ENCODE data around the gene TOMM40. TPM values are rescaled to one million over a fixed set of nuclear protein-coding genes. Genes with fewer than 3 reads are reported as not detected.
A peak's percentile ranks its signal among the peaks of the same experiment; 100 is the strongest.
"Not testable (repeated sequence)": the region's sequence is repeated elsewhere in the genome, so short reads cannot be mapped to it uniquely, and the experiment has no call there.

The TOMM40 gene
- polyA plus RNA-seq, 3 donors = 38.5 to 53.5 (median 46.5) TPM

DNA sequence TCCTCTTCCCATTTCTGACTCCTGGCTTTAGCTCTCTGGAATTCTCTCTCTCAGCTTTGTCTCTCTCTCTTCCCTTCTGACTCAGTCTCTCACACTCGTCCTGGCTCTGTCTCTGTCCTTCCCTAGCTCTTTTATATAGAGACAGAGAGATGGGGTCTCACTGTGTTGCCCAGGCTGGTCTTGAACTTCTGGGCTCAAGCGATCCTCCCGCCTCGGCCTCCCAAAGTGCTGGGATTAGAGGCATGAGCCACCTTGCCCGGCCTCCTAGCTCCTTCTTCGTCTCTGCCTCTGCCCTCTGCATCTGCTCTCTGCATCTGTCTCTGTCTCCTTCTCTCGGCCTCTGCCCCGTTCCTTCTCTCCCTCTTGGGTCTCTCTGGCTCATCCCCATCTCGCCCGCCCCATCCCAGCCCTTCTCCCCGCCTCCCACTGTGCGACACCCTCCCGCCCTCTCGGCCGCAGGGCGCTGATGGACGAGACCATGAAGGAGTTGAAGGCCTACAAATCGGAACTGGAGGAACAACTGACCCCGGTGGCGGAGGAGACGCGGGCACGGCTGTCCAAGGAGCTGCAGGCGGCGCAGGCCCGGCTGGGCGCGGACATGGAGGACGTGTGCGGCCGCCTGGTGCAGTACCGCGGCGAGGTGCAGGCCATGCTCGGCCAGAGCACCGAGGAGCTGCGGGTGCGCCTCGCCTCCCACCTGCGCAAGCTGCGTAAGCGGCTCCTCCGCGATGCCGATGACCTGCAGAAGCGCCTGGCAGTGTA, 17.2 kb downstream of the TOMM40 start:
- no peak for DNase-seq (ENCODE audit: extremely low read depth in 1 of 11, low read depth in 9 of 11, low spot score in 4 of 11)

DNA sequence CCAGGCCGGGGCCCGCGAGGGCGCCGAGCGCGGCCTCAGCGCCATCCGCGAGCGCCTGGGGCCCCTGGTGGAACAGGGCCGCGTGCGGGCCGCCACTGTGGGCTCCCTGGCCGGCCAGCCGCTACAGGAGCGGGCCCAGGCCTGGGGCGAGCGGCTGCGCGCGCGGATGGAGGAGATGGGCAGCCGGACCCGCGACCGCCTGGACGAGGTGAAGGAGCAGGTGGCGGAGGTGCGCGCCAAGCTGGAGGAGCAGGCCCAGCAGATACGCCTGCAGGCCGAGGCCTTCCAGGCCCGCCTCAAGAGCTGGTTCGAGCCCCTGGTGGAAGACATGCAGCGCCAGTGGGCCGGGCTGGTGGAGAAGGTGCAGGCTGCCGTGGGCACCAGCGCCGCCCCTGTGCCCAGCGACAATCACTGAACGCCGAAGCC, 17.8 kb downstream of the TOMM40 start:
- DNase-seq (ENCODE audit: extremely low read depth in 1 of 11, low read depth in 9 of 11, low spot score in 4 of 11) = no peak

DNA sequence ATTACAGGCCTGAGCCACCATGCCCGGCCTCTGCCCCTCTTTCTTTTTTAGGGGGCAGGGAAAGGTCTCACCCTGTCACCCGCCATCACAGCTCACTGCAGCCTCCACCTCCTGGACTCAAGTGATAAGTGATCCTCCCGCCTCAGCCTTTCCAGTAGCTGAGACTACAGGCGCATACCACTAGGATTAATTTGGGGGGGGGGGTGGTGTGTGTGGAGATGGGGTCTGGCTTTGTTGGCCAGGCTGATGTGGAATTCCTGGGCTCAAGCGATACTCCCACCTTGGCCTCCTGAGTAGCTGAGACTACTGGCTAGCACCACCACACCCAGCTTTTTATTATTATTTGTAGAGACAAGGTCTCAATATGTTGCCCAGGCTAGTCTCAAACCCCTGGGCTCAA, 18.7 kb downstream of the TOMM40 start:
- DNase-seq (ENCODE audit: extremely low read depth in 1 of 11, low read depth in 9 of 11, low spot score in 4 of 11) = no peak

DNA sequence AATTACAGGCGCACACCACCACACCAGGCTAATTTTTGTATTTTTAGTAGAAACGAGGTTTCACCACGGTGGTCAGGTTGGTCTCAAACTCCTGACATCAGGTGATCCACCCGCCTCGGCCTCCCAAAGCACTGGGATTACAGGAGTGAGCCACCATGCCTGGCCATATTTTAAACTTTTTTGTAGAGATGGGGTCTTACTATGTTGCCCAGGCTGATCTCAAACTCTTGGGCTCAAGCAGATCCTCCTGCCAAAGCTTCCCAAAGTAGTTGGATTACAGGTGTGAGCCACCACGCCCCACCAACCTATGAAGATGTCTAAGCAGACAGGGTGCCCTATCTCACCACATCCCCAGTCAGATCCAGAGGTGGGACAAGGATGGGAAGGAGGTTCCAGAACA, 20.8 kb downstream of the TOMM40 start:
- not testable (repeated sequence) for DNase-seq (ENCODE audit: extremely low read depth in 1 of 11, low read depth in 9 of 11, low spot score in 4 of 11)

DNA sequence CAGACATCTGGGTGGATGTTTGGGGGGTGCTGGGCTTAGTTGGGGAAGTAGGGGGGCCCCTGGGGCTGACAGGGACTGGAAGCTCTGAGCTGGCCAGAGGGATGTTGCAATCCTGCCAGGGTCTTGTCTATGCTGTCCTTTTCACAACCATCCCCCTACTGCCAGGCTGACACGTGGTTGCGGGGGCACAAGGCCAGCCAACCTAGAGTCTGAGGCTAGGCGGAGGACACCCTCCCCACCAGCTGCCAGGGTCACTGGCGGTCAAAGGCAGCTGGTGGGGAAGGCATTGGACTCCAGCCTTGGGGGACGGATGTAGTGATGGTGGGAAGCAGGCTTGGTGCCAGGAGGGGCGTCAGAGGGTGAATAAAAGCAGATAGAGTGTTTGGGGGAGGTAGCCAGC, 21.8 kb downstream of the TOMM40 start:
- no peak for DNase-seq (ENCODE audit: extremely low read depth in 1 of 11, low read depth in 9 of 11, low spot score in 4 of 11)

DNA sequence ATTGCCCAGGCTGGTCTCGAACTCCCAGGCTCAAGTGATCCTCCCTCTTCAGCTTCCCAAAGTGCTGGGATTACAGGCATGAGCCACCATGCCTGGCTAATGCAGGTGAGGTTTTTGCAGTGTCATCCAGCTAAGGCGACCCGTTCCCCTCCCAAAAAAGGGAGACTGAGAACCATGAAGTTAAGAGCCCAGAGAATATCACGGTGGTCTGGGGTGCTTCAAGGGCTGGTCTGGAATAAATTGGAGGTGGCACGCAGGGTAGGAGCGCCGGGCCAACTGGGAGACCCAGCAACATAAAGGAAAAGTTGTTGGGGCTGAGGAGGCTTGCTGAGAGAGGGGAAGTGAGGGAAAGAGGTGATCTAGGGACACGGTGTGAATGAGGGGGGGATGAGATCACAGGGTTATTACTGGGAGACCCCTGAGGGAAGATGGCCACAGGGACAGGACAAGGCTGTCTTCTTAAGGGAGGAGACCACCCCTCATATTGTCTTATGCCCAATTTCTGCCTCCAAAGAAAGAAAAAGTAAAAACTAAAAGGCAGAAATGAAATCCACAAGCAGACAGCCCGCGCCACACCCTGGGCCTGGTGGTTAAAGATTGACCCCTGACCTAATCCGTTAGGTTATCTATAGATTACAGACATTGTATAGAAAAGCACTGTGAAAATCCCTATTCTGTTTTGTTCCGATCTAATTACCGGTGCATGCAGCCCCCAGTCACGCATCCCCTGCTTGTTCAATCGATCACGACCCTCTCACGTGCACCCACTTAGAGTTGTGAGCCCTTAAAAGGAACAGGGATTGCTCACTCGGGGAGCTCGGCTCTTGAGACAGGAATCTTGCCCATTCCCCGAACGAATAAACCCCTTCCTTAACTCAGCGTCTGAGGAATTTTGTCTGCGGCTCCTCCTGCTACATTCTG, 22.7 kb downstream of the TOMM40 start:
- not testable (repeated sequence) for DNase-seq (ENCODE audit: extremely low read depth in 1 of 11, low read depth in 9 of 11, low spot score in 4 of 11)

DNA sequence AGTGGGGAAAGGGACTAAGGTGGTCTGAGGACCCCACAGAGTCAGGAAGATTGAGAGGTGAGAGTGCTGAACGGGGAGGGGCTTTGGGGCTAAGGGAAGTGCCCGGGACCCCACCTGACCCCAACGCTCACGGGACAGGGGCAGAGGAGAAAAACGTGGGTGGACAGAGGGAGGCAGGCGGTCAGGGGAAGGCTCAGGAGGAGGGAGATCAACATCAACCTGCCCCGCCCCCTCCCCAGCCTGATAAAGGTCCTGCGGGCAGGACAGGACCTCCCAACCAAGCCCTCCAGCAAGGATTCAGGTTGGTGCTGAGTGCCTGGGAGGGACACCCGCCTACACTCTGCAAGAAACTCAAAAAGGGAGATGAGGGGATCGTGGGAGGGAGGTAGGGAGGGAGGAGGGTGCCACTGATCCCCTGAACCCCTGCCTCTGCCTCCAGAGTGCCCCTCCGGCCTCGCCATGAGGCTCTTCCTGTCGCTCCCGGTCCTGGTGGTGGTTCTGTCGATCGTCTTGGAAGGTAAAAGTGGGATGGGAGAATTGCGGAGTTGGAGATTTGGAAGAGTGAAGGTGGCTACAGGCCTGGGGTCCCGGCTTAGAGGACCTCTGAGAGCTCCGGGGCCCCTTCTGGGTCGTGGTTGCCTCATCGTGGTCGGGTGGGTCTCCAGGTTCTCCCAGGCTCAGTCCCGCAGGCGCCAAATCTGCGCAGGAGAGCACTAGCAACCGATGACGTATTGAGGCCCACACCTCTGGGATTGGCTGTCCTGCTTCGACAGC, 23.6 kb downstream of the TOMM40 start, which contains the start of gene APOC1:
APOC1 (plus strand) TSS at position 176 of the 774 bp plus-strand sequence; CDS start at position 460, 284 bp downstream.
- DNase-seq (ENCODE audit: extremely low read depth in 1 of 11, low read depth in 9 of 11, low spot score in 4 of 11) = peak; percentile 70 to 90 (median 87)

DNA sequence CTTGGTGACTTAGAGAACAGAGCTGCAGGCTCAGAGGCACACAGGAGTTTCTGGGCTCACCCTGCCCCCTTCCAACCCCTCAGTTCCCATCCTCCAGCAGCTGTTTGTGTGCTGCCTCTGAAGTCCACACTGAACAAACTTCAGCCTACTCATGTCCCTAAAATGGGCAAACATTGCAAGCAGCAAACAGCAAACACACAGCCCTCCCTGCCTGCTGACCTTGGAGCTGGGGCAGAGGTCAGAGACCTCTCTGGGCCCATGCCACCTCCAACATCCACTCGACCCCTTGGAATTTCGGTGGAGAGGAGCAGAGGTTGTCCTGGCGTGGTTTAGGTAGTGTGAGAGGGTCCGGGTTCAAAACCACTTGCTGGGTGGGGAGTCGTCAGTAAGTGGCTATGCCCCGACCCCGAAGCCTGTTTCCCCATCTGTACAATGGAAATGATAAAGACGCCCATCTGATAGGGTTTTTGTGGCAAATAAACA, 33.2 kb downstream of the TOMM40 start:
- DNase-seq (ENCODE audit: extremely low read depth in 1 of 11, low read depth in 9 of 11, low spot score in 4 of 11) = no peak

DNA sequence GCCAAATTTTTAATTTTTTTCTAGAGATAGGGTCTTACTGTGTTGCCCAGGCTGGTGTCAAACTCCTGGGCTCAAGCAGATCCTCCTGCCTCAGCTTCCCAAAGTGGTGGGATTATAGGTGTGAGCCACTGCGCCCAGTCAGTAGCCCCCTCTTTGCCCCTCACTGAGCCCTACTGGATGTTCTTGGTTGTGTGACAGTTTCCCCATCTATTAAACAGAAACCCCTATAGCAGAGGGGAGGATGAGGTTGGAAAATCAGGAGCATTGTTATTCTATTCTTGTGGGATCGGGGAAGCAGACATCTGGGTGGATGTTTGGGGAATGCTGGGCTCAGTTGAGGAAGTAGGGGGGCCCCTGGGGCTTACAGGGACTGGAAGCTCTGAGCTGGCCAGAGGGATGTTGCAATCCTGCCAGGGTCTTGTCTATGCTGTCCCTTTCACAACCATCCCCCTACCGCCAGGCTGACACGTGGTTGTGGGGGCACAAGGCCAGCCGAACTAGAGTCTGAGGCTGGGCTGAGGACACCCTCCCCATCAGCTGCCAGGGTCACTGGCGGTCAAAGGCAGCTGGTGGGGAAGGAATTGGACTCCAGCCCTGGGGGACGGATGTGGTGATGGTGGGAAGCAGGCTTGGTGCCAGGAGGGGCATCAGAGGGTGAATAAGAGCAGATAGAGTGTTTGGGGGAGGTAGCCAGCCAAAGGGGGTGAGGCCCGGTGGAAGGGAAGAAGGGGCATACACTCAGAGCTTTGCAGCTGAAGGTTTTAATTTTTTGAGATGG, 34.2 kb downstream of the TOMM40 start:
- no peak for DNase-seq (ENCODE audit: extremely low read depth in 1 of 11, low read depth in 9 of 11, low spot score in 4 of 11)

DNA sequence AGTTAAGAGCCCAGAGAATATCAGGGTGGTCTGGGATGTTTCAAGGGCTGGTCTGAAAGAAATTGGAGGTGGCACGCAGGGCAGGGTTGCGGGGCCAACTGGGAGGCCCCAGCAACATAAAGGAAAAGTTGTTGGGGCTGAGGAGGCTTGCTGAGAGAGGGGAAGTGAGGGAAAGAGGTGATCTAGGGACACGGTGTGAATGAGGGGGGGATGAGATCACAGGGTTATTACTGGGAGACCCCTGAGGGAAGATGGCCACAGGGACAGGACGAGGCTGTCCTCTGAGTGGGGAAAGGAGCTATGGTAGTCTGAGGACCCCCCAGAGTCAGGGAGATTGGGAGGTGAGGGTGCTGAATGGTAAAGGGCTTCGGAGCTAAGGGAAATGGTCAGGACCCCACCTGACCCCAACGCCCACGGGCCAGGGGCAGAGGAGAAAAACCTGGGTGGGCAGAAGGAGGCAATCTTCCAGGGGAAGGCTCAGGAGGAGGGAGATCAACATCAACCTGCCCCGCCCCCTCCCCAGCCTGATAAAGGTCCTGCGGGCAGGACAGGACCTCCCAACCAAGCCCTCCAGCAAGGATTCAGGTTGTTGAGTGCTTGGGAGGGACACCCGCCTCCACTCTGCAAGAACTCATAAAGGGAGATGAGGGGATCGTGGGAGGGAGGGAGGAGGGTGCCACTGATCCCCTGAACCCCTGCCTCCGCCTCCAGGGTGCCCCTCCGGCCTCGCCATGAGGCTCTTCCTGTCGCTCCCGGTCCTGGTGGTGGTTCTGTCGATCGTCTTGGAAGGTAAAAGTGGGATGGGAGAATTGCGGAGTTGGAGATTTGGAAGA, 35.4 kb downstream of the TOMM40 start:
- not testable (repeated sequence) for DNase-seq (ENCODE audit: extremely low read depth in 1 of 11, low read depth in 9 of 11, low spot score in 4 of 11)

DNA sequence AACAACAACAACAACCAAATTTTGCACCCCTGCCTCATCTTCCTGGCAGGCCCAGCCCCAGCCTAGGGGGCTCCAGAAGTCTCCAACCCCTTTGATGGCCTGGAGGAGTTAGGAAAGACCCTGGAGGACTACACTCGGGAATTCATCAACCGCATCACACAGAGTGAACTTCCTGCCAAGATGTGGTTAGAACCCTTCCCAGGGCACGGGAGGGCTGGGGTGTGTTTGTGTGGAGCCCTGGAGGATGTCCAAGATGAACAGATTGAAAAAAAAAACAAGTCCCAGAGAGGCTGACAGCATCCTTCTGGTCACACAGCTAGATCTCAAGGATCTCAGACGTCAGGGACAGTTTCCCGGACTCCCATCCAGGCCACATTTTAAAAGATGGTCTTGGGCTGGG, 36.7 kb downstream of the TOMM40 start:
- DNase-seq (ENCODE audit: extremely low read depth in 1 of 11, low read depth in 9 of 11, low spot score in 4 of 11) = no peak

DNA sequence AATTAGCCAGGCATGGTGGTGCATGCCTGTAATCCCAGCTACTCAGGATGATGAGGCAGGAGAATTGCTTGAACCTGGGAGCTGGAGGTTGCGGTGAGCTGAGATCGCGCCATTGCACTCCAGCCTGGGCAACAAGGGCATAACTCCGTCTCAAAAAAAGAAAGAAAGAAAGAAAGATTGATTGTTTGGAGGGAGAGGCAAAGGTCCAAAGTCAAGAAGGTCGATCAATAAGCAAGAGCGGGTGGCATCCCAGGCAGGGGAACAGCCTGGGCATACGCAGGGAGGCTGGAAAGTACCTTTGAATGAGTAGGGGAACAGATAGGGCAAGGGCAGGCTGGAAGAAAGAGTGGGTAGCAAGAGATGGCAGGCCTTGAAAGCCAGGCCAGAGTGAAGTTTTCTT, 39.0 kb downstream of the TOMM40 start:
- no peak for DNase-seq (ENCODE audit: extremely low read depth in 1 of 11, low read depth in 9 of 11, low spot score in 4 of 11)

DNA sequence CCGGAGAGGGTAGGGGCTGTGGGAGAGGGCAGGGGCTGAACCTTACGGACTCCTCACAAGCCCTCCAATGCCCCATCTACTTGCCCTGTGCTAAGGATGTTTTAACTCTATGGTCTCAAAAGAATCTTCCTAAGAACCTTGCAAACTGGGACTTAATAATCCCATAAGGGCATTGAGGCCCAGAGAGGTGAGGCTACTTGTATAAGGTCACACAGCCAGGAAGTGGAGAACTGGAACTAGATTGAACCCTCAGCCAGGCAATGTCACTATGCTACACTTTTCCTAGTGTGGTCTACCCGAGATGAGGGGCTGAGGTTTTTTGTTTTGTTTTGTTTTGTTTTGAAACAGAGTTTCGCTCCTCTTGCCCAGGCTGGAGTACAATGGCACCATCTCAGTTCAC, 40.5 kb downstream of the TOMM40 start:
- DNase-seq (ENCODE audit: extremely low read depth in 1 of 11, low read depth in 9 of 11, low spot score in 4 of 11) = no peak

DNA sequence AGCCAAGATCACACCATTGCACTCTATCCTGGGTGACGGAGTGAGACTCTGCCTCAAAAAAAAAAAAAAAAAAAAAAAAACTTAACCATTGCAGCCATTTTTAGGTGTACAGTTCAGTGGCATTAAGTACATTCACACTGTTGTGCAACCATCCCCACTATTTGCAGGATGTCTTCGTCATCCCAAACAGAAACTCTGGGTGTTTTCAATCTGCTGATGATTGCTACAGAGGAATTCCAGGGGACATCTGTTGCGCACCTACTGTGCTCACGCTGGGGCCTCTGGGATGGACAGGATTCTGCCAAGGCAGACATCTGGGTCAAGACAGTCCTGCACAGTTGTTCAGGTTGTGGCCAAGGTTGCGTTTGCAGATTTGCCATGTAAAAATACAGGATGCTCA, 48.6 kb downstream of the TOMM40 start:
- DNase-seq (ENCODE audit: extremely low read depth in 1 of 11, low read depth in 9 of 11, low spot score in 4 of 11) = no peak

DNA sequence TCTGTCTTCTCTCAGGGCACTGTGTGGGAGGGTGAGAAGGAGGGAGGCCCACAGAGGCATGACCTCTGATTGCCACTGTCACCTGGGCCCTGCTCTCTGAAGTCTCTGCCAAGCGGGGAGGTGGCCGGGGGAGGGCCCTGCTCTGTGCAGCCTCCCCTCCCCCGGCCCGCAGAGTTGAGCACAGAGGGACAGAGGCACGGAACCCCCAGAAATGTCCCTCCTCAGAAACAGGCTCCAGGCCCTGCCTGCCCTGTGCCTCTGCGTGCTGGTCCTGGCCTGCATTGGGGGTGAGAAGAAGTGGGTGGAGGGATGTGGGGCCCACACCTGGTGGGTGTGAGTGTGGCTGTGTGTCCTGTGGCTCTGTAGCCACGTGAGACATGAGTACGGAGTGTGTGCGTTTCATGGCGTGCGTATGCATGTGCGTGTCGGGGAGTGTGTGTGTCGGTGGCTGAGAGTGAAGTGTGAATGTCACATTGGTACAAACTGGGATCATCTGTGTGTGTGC, 51.1 kb downstream of the TOMM40 start, which contains the start of gene APOC4:
APOC4 (plus strand) TSS at position 171 of the 505 bp plus-strand sequence; CDS start at position 212, 41 bp downstream.
- no peak for DNase-seq (ENCODE audit: extremely low read depth in 1 of 11, low read depth in 9 of 11, low spot score in 4 of 11)

DNA sequence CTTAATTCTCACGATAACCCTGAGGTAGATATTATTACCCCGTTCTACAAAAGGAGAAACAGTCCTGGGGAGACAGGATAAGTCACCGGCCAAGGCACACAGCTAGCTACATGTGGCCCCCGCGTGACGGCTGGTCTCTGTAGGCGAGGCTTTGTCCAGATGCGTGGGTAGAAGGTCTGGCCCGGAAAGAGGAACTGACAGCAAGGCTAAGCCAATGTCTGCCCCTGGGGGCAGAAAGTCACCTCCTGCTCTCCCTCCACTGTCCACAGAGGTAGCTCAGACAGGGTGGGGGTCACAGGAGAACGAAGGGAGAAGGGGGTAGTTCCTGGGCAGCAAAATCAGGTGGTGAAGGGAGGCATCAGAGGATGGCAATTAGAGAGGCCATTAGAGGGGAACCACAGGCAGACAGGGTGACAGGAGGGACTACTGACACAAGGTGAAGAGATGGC, 52.8 kb downstream of the TOMM40 start:
- DNase-seq (ENCODE audit: extremely low read depth in 1 of 11, low read depth in 9 of 11, low spot score in 4 of 11) = no peak

DNA sequence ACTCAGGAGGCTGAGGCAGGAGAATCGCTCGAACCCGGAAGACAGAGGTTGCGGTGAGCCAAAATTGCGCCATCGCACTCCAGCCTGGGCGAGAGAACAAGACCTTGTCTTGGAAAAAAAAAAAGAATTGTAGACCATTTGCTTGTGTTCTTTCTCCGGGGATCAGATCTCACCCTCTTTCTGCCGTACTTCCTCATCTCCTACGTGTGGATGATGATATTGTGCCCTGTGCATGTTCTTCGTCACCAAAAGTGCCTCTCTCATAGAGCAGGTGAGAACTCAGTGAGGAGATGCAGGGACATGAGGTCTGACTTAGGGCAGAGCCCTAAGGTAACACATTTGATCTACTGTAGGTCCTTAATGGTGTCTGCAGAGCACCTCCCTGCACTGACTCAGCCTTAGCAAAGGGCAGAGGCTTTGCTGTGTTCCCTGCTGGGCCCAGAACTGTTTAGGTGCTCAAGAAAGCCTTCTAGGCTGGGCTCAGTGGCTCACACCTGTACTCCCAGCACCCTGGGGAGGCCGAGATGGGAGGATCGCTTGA, 56.1 kb downstream of the TOMM40 start:
- no peak for DNase-seq (ENCODE audit: extremely low read depth in 1 of 11, low read depth in 9 of 11, low spot score in 4 of 11)
